ENCODE data around the gene RPH3AL. TPM values are rescaled to one million over a fixed set of nuclear protein-coding genes. Genes with fewer than 3 reads are reported as not detected.

Gene RPH3AL
- total RNA-seq, 1 experiment from 2014 or later: 24.9 TPM

GRCh38 chr17:187130-187529, 165.5 kb downstream of the RPH3AL start:
- no TSS peak for BruUV-seq (replicated peaks)
- no peak for DNase-seq

GRCh38 chr17:185445-186138, 167.0 kb downstream of the RPH3AL start:
- H3K4me1 ChIP-seq (ENCODE audit: insufficient read depth, low read length): no peaks in the 10 kb centered on the region
- ATAC-seq: no peak
- peaks cover 10% of the 10 kb centered on the region for H3K27me3 ChIP-seq (ENCODE audit: low read length)
- POLR2A ChIA-PET (ENCODE audit: unreplicated experiment): no interaction called here
- CTCF ChIA-PET: no interaction called here
- no peak overlapping the region for H3K4me3 ChIP-seq (ENCODE audit: low read length)
- H3K9ac ChIP-seq (ENCODE audit: low read length): no peak overlapping the region
- no TSS peak for BruUV-seq (replicated peaks)
- no peak for TF ChIP-seq EZH2 (IDR thresholded peaks at IDR 0.05; ENCODE audit: low read length, unreplicated experiment)
- H3K36me3 ChIP-seq (ENCODE audit: low read depth, low read length): no peaks in the 10 kb centered on the region
- H3K4me2 ChIP-seq (ENCODE audit: low read length): no peak overlapping the region
- intact Hi-C loops (cut with micrococcal nuclease): no loop called here
- no peak for DNase-seq
- no peaks in the 10 kb centered on the region for H3K79me2 ChIP-seq (ENCODE audit: low read length)
- no peaks in the 10 kb centered on the region for H4K20me1 ChIP-seq (ENCODE audit: low read length)
- H2AFZ ChIP-seq (ENCODE audit: low read length): no peak overlapping the region
- H3K27ac ChIP-seq (ENCODE audit: low read length): no peak overlapping the region
- H3F3A ChIP-seq (ENCODE audit: low read length, unreplicated experiment): no peaks in the 10 kb centered on the region
- H3K9me2 ChIP-seq (replicated peaks; ENCODE audit: low read length): no peaks in the 10 kb centered on the region
- H3K9me3 ChIP-seq (ENCODE audit: low read length): no peaks in the 10 kb centered on the region

More at GRCh38 chr17:187130-187529, 165.5 kb downstream of the RPH3AL start:
- H3K9me2 ChIP-seq (replicated peaks; ENCODE audit: low read length): no peaks in the 10 kb centered on the region
- 0 out of 2 replicates have a peak, but pooled peaks cover 2% of the 10 kb centered on the region for H3K27me3 ChIP-seq (ENCODE audit: low read length)
- H3K4me1 ChIP-seq (ENCODE audit: insufficient read depth, low read length): no peaks in the 10 kb centered on the region
- no peak overlapping the region for H3K27ac ChIP-seq (ENCODE audit: low read length)
- no peak overlapping the region for H3K4me3 ChIP-seq (ENCODE audit: low read length)
- no peak overlapping the region for H2AFZ ChIP-seq (ENCODE audit: low read length)
- TF ChIP-seq EZH2phosphoT487 (IDR thresholded peaks at IDR 0.05; ENCODE audit: borderline replicate concordance, low read length) (no peak), EZH2 (IDR thresholded peaks at IDR 0.05; ENCODE audit: low read length, unreplicated experiment) (no peak), CTCF (conservative IDR thresholded peaks at IDR 0.05; ENCODE audit: low read depth, low read length) (no peak)
- H3K9ac ChIP-seq (ENCODE audit: low read length): no peak overlapping the region
- no peaks in the 10 kb centered on the region for H3K9me3 ChIP-seq (ENCODE audit: low read length)
- no peak for ATAC-seq
- no peaks in the 10 kb centered on the region for H3F3A ChIP-seq (ENCODE audit: low read length, unreplicated experiment)
- no peak overlapping the region for H3K4me2 ChIP-seq (ENCODE audit: low read length)
- no peaks in the 10 kb centered on the region for H3K36me3 ChIP-seq (ENCODE audit: low read depth, low read length)
- CTCF ChIA-PET: no interaction called here
- H4K20me1 ChIP-seq (ENCODE audit: low read length): no peaks in the 10 kb centered on the region
- no peaks in the 10 kb centered on the region for H3K79me2 ChIP-seq (ENCODE audit: low read length)
- intact Hi-C loops (cut with micrococcal nuclease): no loop called here
- POLR2A ChIA-PET (ENCODE audit: unreplicated experiment): no interaction called here

GRCh38 chr17:183021-183420, 169.6 kb downstream of the RPH3AL start:
- BruUV-seq (replicated peaks): no TSS peak
- no peak for TF ChIP-seq CTCF (conservative IDR thresholded peaks at IDR 0.05; ENCODE audit: low read depth, low read length)
- no peak for TF ChIP-seq EZH2phosphoT487 (IDR thresholded peaks at IDR 0.05; ENCODE audit: borderline replicate concordance, low read length)
- TF ChIP-seq EZH2 (IDR thresholded peaks at IDR 0.05; ENCODE audit: low read length, unreplicated experiment): no peak
- Histone ChIP-seq H3K9me3 (ENCODE audit: low read length) (no peaks in the 10 kb centered on the region), H3K27ac (ENCODE audit: low read length) (no peak overlapping the region), H2AFZ (ENCODE audit: low read length) (no peak overlapping the region), H3K9me2 (replicated peaks; ENCODE audit: low read length) (no peaks in the 10 kb centered on the region), H3K36me3 (ENCODE audit: low read depth, low read length) (no peaks in the 10 kb centered on the region), H3K9ac (ENCODE audit: low read length) (no peak overlapping the region), H3K4me2 (ENCODE audit: low read length) (no peak overlapping the region), H3K4me1 (ENCODE audit: insufficient read depth, low read length) (no peaks in the 10 kb centered on the region), H3F3A (ENCODE audit: low read length, unreplicated experiment) (no peaks in the 10 kb centered on the region), H3K4me3 (ENCODE audit: low read length) (no peak overlapping the region), H3K79me2 (ENCODE audit: low read length) (no peaks in the 10 kb centered on the region), H3K27me3 (ENCODE audit: low read length) (peaks cover 10% of the 10 kb centered on the region), H4K20me1 (ENCODE audit: low read length) (no peaks in the 10 kb centered on the region)
- intact Hi-C loops (cut with micrococcal nuclease): no loop called here
- DNase-seq (no peak), ATAC-seq (no peak)
- CTCF ChIA-PET: no interaction called here
- POLR2A ChIA-PET (ENCODE audit: unreplicated experiment): no interaction called here

Data from PC-3 (cell line).